K562 treated with DMSO at 1 percent for 24 hours (cell line): ENCODE data around the gene TMEM209. TPM values are rescaled to one million over a fixed set of nuclear protein-coding genes. Genes with fewer than 3 reads are reported as not detected.

Experiments
- total RNA-seq: library from RNA; unstranded; fragments of 300-600 nt; gene quantifications from 2 replicates; pipeline ENCODE4 v1.2.3, GENCODE V29; 2022; ENCODE audit warnings: low read depth; ENCODE audit not compliant: insufficient read depth

TMEM209 gene
- 24.1 and 27.3 TPM in 2 replicates for total RNA-seq

DNA sequence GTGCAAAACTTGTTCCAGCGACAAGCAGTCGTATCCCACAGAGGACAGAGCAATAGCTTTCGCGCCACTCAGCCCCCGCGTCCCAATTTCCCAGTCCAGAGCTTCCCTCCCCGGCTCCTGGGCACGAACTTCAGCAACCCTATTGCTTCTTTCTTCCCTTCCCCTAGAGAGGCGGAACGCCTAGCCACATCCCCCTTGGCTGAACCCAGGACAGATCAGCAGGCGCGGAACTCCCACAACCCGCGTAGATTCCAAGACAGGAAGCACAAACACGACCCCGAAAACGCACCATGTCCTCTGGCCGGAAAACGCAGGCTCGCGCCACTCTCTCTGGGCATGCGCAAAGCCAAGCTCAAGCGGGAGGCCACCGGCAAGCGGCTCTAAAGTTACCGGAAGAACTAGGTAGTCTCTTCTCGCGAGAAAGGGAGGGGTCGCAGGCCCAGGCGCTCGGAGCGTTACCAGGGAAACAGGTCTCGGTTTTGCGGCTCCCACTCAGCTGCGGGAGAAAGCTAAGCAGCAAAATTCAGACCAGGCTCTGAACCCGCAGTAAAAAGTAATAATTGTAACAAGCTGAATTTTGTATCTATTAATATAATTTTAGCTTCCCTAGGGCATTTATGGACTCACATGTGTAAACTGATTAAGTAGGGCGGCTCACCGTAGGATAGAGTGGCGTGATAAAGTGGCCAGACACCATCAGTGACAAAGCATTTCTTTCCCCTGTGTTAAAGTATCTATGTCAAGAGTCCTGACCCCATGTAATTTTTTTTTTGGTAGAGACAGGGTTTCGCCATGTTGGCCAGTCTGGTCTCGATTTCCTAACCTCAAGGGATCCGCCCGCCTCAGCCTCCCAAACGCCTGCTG is at the start of gene TMEM209:
TMEM209 (minus strand) TSS at position 323 of the 864 bp plus-strand sequence; CDS start at position 292, 31 bp downstream.

DNA sequence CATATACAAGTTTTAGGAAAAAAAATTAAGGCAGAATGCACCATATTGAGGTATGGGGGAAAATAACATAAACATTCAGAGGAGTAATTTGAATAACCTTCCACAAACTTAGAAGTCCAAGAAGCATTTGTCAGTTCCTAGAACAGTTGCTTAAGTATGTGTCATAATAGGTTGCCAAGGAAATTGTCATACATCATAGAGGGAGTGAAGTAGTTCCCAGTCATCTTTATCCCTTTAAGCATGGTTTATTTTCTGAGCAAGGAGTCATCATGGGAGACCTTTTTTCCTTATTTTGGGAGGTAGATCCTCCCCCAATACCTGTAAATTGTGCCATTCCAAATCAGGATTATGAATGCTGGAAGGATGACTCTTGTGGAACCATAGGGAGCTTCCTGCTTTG is 2.4 kb upstream of the TMEM209 start, which contains the start of gene SSMEM1:
SSMEM1 (plus strand) TSS at position 219 of the 400 bp plus-strand sequence; CDS start at position 270, 51 bp downstream.

Other genes with a start within 250 kb of the TMEM209 start
- 39.3 and 43.0 TPM in 2 replicates for gene ZC3HC1, start 154.0 kb downstream of the TMEM209 start, total RNA-seq
- 14.1 and 22.0 TPM in 2 replicates for gene KLHDC10, start 134.9 kb downstream of the TMEM209 start, total RNA-seq
- not detected in 2 replicates for gene SSMEM1, start 2.5 kb upstream of the TMEM209 start, total RNA-seq
- not detected in 2 replicates for gene CPA2, start 61.5 kb upstream of the TMEM209 start, total RNA-seq
- not detected in 2 replicates for gene CPA4, start 87.8 kb upstream of the TMEM209 start, total RNA-seq
- 6.8 and 8.7 TPM in 2 replicates for gene CPA5, start 139.4 kb upstream of the TMEM209 start, total RNA-seq
- not detected in 2 replicates for gene CPA1, start 175.1 kb upstream of the TMEM209 start, total RNA-seq
- gene CEP41, start 235.6 kb upstream of the TMEM209 start, total RNA-seq: 3.3 and 4.4 TPM in 2 replicates